IMR-90 (cell line): ENCODE results near the gene METTL25. TPM values are rescaled to one million over a fixed set of nuclear protein-coding genes. Genes with fewer than 3 reads are reported as not detected.

Source experiments
- ATAC-seq: fragments of 200-7000 bp; cut with Tn5 transposase; 2 replicates; pipeline ENCODE4 v1.9.1; 2020; ENCODE audit warnings: low read depth, mild to moderate bottlenecking, moderate library complexity
- BruUV-seq: library from RNA; stranded (reverse); fragments of 400-500 nt; replicated peaks from 2 replicates; lab custom pipeline; 2021; lab: Mats Ljungman, UMichigan
- CTCF ChIA-PET: fragments of 300-600 bp; formaldehyde crosslinking; extraction: SDS; loops from one replicate; lab custom pipeline; 2021; ENCODE audit warnings: antibody characterized with exemption; lab: Yijun Ruan, JAX
- POLR2A ChIA-PET: fragments of 300-600 bp; sonication (Branson Sonifier 250); formaldehyde crosslinking; loops from one replicate; lab custom pipeline; 2022; ENCODE audit warnings: antibody characterized with exemption; ENCODE audit not compliant: unreplicated experiment; lab: Charles Lee
- DNase-seq: peaks from one replicate; pipeline ENCODE4 v3.0.0; 2013
- H2AFZ ChIP-seq: replicated peaks from 2 replicates; pipeline ENCODE3; 2013; ENCODE audit warnings: low read length, mild to moderate bottlenecking; ENCODE audit not compliant: poor library complexity
- H2AK5ac ChIP-seq: 2 replicates; pipeline ENCODE4 v1.6.1; 2013; ENCODE audit warnings: low read depth, low read length, inconsistent platforms
- H2AK9ac ChIP-seq: replicated peaks from 2 replicates; pipeline ENCODE3; 2013; ENCODE audit warnings: mild to moderate bottlenecking, low read depth, low read length, moderate library complexity; ENCODE audit not compliant: poor library complexity
- H2BK120ac ChIP-seq: 2 replicates; pipeline ENCODE4 v1.6.1; 2013; ENCODE audit warnings: low read depth, low read length, inconsistent platforms
- H2BK15ac ChIP-seq: 3 replicates; pipeline ENCODE4 v1.6.1; 2013; ENCODE audit warnings: low read depth, low read length, inconsistent platforms
- H2BK20ac ChIP-seq: 2 replicates; pipeline ENCODE4 v1.6.1; 2013; ENCODE audit warnings: low read depth, mild to moderate bottlenecking, inconsistent platforms, low read length, moderate library complexity
- H2BK5ac ChIP-seq: 2 replicates; pipeline ENCODE4 v1.6.1; 2013; ENCODE audit warnings: mild to moderate bottlenecking, low read depth, low read length, inconsistent platforms; ENCODE audit not compliant: poor library complexity, severe bottlenecking
- H3K14ac ChIP-seq: replicated peaks from 2 replicates; pipeline ENCODE4 v1.6.1; 2013; ENCODE audit warnings: low read depth, low read length, inconsistent platforms
- H3K18ac ChIP-seq: 2 replicates; pipeline ENCODE4 v1.6.1; 2013; ENCODE audit warnings: low read depth, low read length, control low read depth
- H3K23ac ChIP-seq: 2 replicates; pipeline ENCODE4 v1.6.1; 2013; ENCODE audit warnings: low read depth, low read length, inconsistent platforms
- H3K27ac ChIP-seq: 2 replicates; pipeline ENCODE4 v1.5.1; 2013; ENCODE audit warnings: mild to moderate bottlenecking, control low read depth, low read length; ENCODE audit not compliant: insufficient read depth
- H3K27me3 ChIP-seq: 2 replicates; pipeline ENCODE4 v1.6.1; 2013; ENCODE audit warnings: low read length; ENCODE audit not compliant: control insufficient read depth, insufficient read depth
- H3K36me3 ChIP-seq: 2 replicates; pipeline ENCODE4 v1.6.1; 2013; ENCODE audit warnings: low read length, mixed read lengths; ENCODE audit not compliant: control insufficient read depth, insufficient read depth
- H3K4ac ChIP-seq: 2 replicates; pipeline ENCODE4 v1.6.1; 2013; ENCODE audit warnings: low read depth, low read length, inconsistent platforms
- H3K4me1 ChIP-seq: 2 replicates; pipeline ENCODE4 v1.6.1; 2013; ENCODE audit warnings: low read length, mixed read lengths; ENCODE audit not compliant: control insufficient read depth, insufficient read depth
- H3K4me2 ChIP-seq: 2 replicates; pipeline ENCODE4 v1.6.1; 2013; ENCODE audit warnings: low read depth, mild to moderate bottlenecking, control low read depth, low read length, moderate library complexity
- H3K4me3 ChIP-seq: 2 replicates; pipeline ENCODE4 v1.5.1; 2013; ENCODE audit warnings: low read depth, mild to moderate bottlenecking, control low read depth, low read length, moderate library complexity; ENCODE audit not compliant: insufficient read depth
- H3K56ac ChIP-seq: 2 replicates; pipeline ENCODE4 v1.6.1; 2013; ENCODE audit warnings: low read length, inconsistent platforms; ENCODE audit not compliant: insufficient read depth; ENCODE audit errors: extremely low read depth
- H3K79me1 ChIP-seq, 2 experiments: 2 replicates each; pipeline ENCODE4 v1.6.1; 2013; ENCODE audit warnings: low read length in 2 of 2, inconsistent platforms in 1 of 2, low read depth in 1 of 2
- H3K9ac ChIP-seq: 2 replicates; pipeline ENCODE4 v1.6.1; 2013; ENCODE audit warnings: low read depth, low read length, control low read depth
- H3K9me1 ChIP-seq: 2 replicates; pipeline ENCODE4 v1.6.1; 2013; ENCODE audit warnings: low read length, inconsistent platforms; ENCODE audit not compliant: insufficient read depth
- H3K9me3 ChIP-seq: 2 replicates; pipeline ENCODE4 v1.6.1; 2013; ENCODE audit warnings: low read length; ENCODE audit not compliant: control insufficient read depth, insufficient read depth
- H4K20me1 ChIP-seq: 2 replicates; pipeline ENCODE4 v1.6.1; 2013; ENCODE audit warnings: low read length, inconsistent platforms; ENCODE audit not compliant: insufficient read depth
- H4K5ac ChIP-seq: 2 replicates; pipeline ENCODE4 v1.6.1; 2013; ENCODE audit warnings: mild to moderate bottlenecking, low read depth, low read length, control low read depth
- H4K8ac ChIP-seq, 2 experiments: 2 replicates each; pipeline ENCODE4 v1.6.1; 2013; ENCODE audit warnings: low read depth in 2 of 2, low read length in 2 of 2, control low read depth in 1 of 2, inconsistent platforms in 1 of 2
- H4K91ac ChIP-seq: 2 replicates; pipeline ENCODE4 v1.6.1; 2013; ENCODE audit warnings: low read depth, low read length, inconsistent platforms; ENCODE audit not compliant: insufficient read depth
- BHLHE40 ChIP-seq: fragments of 150-350 bp; IDR thresholded peaks from 2 replicates; pipeline ENCODE4 v1.6.1; 2016; ENCODE audit warnings: mild to moderate bottlenecking, low read depth, low read length
- CHD1 ChIP-seq: IDR thresholded peaks from 2 replicates; pipeline ENCODE4 v1.6.1; 2012; ENCODE audit warnings: low read depth, low read length, improper control_type of control experiment
- CTCF ChIP-seq: conservative IDR thresholded peaks from 2 replicates; pipeline ENCODE4 v1.5.1; 2012; ENCODE audit warnings: mild to moderate bottlenecking, low read depth, low read length, improper control_type of control experiment
- ELK1 ChIP-seq: fragments of 150-350 bp; IDR thresholded peaks from 2 replicates; pipeline ENCODE4 v1.6.1; 2016; ENCODE audit warnings: low read depth, mild to moderate bottlenecking, low read length, moderate library complexity, borderline replicate concordance
- FOS ChIP-seq: fragments of 150-350 bp; IDR thresholded peaks from 2 replicates; pipeline ENCODE4 v1.6.1; 2016; ENCODE audit warnings: low read depth, low read length
- MAFK ChIP-seq: IDR thresholded peaks from 2 replicates; pipeline ENCODE4 v1.6.1; 2012; ENCODE audit warnings: low read depth, low read length, improper control_type of control experiment
- MAZ ChIP-seq: IDR thresholded peaks from 2 replicates; pipeline ENCODE4 v1.6.1; 2012; ENCODE audit warnings: low read depth, mild to moderate bottlenecking, low read length, improper control_type of control experiment, moderate library complexity, borderline replicate concordance
- MXI1 ChIP-seq: IDR thresholded peaks from 2 replicates; pipeline ENCODE4 v1.6.1; 2012; ENCODE audit warnings: low read depth, mild to moderate bottlenecking, low read length, moderate library complexity, borderline replicate concordance
- POLR2A ChIP-seq: IDR thresholded peaks from 2 replicates; pipeline ENCODE4 v1.6.1; 2012; ENCODE audit warnings: mild to moderate bottlenecking, low read depth, low read length
- RAD21 ChIP-seq: IDR thresholded peaks from 2 replicates; pipeline ENCODE4 v1.6.1; 2012; ENCODE audit warnings: low read length, improper control_type of control experiment
- RFX5 ChIP-seq: IDR thresholded peaks from 2 replicates; pipeline ENCODE4 v1.8.0; 2012; ENCODE audit warnings: low read depth, mild to moderate bottlenecking, low read length, moderate library complexity
- SMC3 ChIP-seq: fragments of 150-350 bp; IDR thresholded peaks from 2 replicates; pipeline ENCODE4 v1.6.1; 2016; ENCODE audit warnings: low read depth, mild to moderate bottlenecking, antibody characterized with exemption, low read length, moderate library complexity
- WGBS, 2 experiments: methylation state at CpG; one replicate each; pipeline versions ENCODE4 v1.1.5 to v1.1.7; 2013; ENCODE audit warnings: missing lambda C conversion rate in 2 of 2; ENCODE audit not compliant: insufficient read length in 1 of 2; ENCODE audit errors: extremely low coverage in 2 of 2; 5-methylcytosine and 5-hydroxymethylcytosine counted together
- dilution Hi-C: fragments of 300-500 bp; cut with HindIII; formaldehyde crosslinking; loops from one replicate; pipeline ENCODE4 v1.14.3; 2018; ENCODE audit warnings: low sequenced_read_pairs; ENCODE audit not compliant: unreplicated experiment
- in situ Hi-C: fragments of 300-500 bp; cut with MboI; formaldehyde crosslinking; loops from 3 replicates; pipeline ENCODE4 v1.14.3; 2019; ENCODE audit warnings: low sequenced_read_pairs, inconsistent platforms, mixed read lengths
- intact Hi-C: fragments of 100-400 bp; cut with micrococcal nuclease; formaldehyde crosslinking; loops from 2 replicates; pipeline ENCODE4 v1.10.0; 2022
- polyA plus RNA-seq, 3 experiments: library from polyadenylated mRNA; depleted of rRNA; stranded (reverse); fragments of >200 nt; gene quantifications; 2 replicates each; pipeline ENCODE4 v1.2.3, GENCODE V29; 2012; ENCODE audit warnings: low replicate concordance in 1 of 3
- total RNA-seq: library from RNA; depleted of rRNA; stranded (reverse); fragments of >200 nt; gene quantifications from 2 replicates; pipeline ENCODE4 v1.2.3, GENCODE V29; 2012

The METTL25 gene
- total and polyA plus RNA-seq, 2 of the 4 experiments (the other 2 are of a cell fraction): 2.6 to 3.0 TPM

GRCh38 chr12:82507686-82508085 is 149.4 kb downstream of the METTL25 start:
- Histone ChIP-seq H3K9me3 (no peaks in the 10 kb centered on the region), H4K20me1 (no peaks in the 10 kb centered on the region), H2BK20ac (no peak overlapping the region), H2BK5ac (no peak overlapping the region), H3K36me3 (no peaks in the 10 kb centered on the region), H3K4me3 (no peak overlapping the region), H3K27me3 (no peaks in the 10 kb centered on the region), H3K9ac (no peak overlapping the region), H2AK9ac (no peak overlapping the region), H3K9me1 (no peaks in the 10 kb centered on the region), H3K18ac (no peak overlapping the region), H4K5ac (no peak overlapping the region), H2BK120ac (no peak overlapping the region), H4K8ac (no peak overlapping the region), H3K27ac (no peak overlapping the region), H3K4me2 (no peak overlapping the region), H3K56ac (no peak overlapping the region), H2BK15ac (no peak overlapping the region), H3K4ac (no peak overlapping the region), H2AFZ (no peak overlapping the region), H4K91ac (no peak overlapping the region), H2AK5ac (no peak overlapping the region), H3K23ac (no peak overlapping the region), H3K4me1 (no peaks in the 10 kb centered on the region), H3K79me1 (no peaks in the 10 kb centered on the region), H3K14ac (no peak overlapping the region)
- DNase-seq: no peak
- ChIA-PET CTCF (no interaction called here), POLR2A (no interaction called here)
- no CpG with 5 or more reads among the region's 2 CpGs for WGBS, 2 experiments
- no peak for ATAC-seq
- in situ Hi-C loops: no loop called here
- intact Hi-C loops: no loop called here
- TF ChIP-seq SMC3 (no peak), BHLHE40 (no peak), CHD1 (no peak), RAD21 (no peak), ELK1 (no peak), MAZ (no peak), MAFK (no peak), POLR2A (no peak), MXI1 (no peak), CTCF (no peak), RFX5 (no peak), FOS (no peak)
- dilution Hi-C loops: no loop called here
- BruUV-seq: no TSS peak
